GM21786 (cell line): ENCODE measurements around the gene SETX.

Experiments used
- ATAC-seq: cut with Tn5 transposase; IDR thresholded peaks from one replicate; pipeline ENCODE4 v1.9.1; 2021; ENCODE audit not compliant: unreplicated experiment

The SETX gene

DNA sequence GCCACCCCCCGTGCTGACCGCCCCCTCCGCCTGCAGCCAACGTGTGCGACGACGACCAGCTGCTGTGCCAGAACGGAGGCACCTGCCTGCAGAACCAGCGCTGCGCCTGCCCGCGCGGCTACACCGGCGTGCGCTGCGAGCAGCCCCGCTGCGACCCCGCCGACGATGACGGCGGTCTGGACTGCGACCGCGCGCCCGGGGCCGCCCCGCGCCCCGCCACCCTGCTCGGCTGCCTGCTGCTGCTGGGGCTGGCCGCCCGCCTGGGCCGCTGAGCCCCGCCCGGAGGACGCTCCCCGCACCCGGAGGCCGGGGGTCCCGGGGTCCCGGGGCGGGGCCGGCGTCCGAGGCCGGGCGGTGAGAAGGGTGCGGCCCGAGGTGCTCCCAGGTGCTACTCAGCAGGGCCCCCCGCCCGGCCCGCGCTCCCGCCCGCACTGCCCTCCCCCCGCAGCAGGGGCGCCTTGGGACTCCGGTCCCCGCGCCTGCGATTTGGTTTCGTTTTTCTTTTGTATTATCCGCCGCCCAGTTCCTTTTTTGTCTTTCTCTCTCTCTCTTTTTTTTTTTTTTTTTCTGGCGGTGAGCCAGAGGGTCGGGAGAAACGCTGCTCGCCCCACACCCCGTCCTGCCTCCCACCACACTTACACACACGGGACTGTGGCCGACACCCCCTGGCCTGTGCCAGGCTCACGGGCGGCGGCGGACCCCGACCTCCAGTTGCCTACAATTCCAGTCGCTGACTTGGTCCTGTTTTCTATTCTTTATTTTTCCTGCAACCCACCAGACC lies 112.8 kb downstream of the SETX start:
- ATAC-seq, result no peak

GRCh38 chr9:132241483-132241839 lies 113.3 kb downstream of the SETX start:
- no peak for ATAC-seq

- ATAC-seq, result peak; percentile 69
Measured at GRCh38 chr9:132240841-132241482, 113.8 kb downstream of the SETX start.

GRCh38 chr9:132239999-132240840 lies 114.6 kb downstream of the SETX start:
- no peak for ATAC-seq

GRCh38 chr9:132239518-132239917 lies 115.3 kb downstream of the SETX start:
- ATAC-seq, result no peak

DNA sequence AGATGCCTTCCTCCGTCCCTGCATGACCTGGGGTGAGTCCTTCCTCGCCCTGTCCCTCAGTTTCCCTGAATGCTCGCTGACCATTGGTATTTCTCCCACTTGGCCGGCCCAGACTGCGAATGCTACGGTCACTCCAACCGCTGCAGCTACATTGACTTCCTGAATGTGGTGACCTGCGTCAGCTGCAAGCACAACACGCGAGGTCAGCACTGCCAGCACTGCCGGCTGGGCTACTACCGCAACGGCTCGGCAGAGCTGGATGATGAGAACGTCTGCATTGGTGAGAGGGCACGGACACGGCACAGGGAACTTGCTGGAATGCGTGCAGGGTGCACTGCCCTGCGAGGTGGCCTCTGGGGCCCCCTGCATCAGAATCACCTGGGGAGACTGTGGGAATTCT lies 115.8 kb downstream of the SETX start:
- no peak for ATAC-seq

DNA sequence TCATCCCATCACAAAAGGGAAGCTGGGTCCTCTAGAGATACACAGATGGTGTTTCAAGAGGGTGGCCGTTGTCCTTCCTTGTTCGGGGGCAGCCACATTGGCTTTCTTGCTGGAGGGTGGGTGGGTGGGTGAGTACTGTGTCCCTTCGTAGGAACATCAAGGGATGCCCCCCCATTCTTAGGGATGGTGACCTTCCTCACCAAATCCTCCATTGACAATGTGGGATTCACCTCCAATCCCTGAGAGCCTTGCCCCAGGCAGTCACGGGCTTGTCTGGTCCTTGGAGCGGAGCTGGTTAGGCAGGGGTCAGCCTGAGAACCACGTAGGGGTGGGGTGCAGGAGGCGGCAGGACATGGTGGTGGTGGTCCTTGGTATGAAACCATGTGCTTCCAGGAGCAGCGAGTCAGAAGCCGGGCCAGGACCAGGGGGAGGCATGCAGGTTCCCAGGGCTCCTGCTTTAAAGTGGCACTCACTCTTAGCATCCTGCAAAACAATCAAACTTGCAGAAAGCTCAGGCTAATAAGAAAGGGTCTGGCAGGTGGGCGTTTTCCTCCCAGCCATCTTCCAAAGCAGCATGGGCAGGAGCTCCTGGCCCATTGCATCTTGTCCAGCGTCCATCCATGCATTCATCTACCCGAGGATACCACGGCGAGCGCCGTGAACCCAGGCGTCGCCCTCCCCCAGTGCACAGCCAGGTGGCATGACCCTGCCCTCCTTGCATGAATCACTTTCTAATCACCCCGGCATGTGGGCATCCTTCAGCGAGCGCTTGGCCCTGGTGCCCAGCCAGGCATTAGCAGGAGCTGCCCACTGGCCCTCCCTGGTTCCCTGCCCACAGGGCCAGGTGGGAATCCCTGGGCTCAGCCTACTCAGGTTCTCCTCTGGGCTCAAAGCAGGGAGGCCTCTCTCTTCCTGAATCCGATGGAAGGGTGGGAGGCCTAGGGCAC lies 116.5 kb downstream of the SETX start:
- no peak for ATAC-seq

- ATAC-seq, result no peak
Measured at GRCh38 chr9:132237481-132237880, 117.3 kb downstream of the SETX start.

- no peak for ATAC-seq
Measured at GRCh38 chr9:132236662-132237311, 118.0 kb downstream of the SETX start.

DNA sequence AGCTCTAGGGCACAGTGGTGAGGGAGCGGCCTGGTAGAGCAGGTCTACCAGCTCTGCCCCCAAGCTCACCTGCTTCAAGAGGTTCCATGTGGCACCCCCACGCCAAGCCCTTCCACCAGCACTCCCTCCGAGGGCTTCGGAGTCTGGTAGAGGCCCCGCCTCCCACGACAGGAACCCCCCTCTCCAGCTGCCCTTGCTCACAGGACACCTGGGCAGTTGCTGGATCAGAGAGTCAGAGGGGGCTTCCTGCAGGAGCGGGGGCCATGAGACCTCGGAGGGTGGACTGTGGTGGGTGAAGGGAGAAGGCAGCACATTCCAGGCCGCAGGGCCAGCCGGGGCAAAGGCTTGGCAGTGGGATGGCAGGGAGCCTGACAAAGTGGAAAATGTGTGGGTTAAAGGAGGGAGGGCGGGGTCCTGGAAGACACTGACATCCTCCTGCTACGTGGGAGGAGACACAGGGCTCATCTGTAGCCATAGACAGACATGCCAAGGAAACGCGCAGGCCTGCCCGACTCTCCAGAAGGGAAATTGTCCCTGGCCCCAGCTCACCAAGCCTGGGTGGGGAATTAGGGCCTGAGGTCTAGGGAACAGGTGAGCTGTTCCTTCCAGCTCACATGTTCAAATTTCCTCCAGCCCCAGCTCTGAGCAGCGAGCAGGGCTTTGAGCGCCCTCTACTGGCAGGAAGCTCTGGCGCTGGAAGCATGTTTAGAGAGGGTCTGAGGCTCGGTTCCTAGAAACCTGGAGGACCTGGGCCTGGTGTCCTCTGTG lies 118.7 kb downstream of the SETX start:
- ATAC-seq, result no peak

DNA sequence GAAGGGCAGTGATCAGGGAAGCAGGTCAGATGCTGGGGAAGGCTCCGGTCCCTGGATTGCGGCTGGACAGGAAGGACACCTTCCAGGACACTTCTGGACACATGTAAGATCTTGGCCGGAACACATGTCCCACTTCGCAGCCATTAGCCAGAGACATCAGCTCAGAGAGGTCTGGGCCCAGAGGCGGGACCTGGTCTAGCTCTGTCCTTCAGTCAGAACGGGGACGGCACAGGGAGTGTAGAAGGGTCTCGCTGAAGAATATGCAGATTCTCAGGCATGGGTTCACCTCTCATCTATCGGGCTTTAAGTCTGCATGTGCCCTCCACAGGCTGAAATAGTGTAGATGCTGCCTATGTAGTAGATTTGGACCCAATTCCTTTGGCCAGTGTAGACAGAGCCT lies 119.7 kb downstream of the SETX start:
- ATAC-seq, result no peak

DNA sequence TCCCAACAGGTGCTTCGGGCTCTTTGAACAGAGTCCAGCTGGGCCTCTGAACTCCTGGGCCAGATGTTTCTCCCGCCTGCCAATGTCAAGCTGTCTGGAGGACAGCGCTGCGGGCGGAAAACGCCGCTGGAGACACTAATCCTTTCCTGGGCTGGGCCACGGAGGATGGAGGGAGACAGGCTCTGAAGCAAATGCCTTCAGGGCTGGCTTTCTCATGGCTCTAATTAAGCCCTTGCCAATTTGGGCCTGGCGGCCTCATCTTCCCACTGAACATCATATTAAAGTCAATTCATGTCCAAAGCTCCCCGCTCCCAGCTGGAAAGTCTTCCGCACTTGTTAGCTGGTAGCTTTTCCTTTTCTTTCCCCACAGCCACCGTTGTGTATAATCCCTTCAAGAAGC lies 120.3 kb downstream of the SETX start:
- ATAC-seq, result no peak

- ATAC-seq, result no peak
Measured at GRCh38 chr9:132233138-132233537, 121.6 kb downstream of the SETX start.

- ATAC-seq, result no peak
Measured at GRCh38 chr9:132232522-132232921, 122.3 kb downstream of the SETX start.

GRCh38 chr9:132231019-132231701 lies 123.6 kb downstream of the SETX start:
- no peak for ATAC-seq

GRCh38 chr9:132230605-132231004 lies 124.2 kb downstream of the SETX start:
- ATAC-seq, result no peak

GRCh38 chr9:132228062-132228461 lies 126.7 kb downstream of the SETX start:
- ATAC-seq, result no peak

DNA sequence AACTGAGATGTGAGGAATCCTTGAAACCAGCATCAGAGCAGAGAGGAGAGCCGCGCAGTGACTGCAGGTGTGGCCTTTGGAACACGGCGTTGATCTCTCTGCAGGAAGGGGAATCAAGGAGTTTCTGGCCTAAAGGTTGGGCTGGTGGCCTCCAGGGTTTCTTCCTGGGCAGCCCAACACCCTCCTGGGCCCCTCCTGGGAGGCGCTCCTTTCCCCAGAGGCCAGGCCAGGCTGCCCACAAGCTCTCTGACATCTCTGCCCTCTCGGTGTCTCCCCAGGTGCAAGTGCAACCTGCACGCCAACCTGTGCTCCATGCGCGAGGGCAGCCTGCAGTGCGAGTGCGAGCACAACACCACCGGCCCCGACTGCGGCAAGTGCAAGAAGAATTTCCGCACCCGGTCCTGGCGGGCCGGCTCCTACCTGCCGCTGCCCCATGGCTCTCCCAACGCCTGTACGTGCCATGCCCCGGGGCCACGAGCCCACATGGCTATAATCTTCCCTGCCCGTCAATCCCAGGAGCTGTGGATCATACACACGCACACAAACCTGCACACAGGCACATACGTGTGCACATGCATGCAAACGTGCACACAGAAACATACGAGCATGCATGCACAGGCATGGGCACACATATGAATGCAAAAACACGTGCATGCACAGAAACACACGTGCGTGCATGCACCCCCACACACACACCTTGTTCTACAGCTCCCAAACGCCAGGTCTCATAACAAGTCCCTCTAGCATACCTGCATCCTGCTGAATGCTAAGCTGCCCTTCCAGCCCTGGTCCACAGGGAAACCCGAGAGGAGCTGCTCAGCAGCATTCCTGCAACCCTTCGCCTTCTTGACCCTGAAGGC lies 128.0 kb downstream of the SETX start:
- ATAC-seq, result no peak
